HS-27A (cell line): ENCODE data around the gene IQCE.

Experiments used
- DNase-seq: peaks from one replicate; pipeline ENCODE4 v3.0.0-alpha.2; 2012; ENCODE audit warnings: low read depth, missing footprints

IQCE gene

GRCh38 chr7:2646680-2647571, 88.1 kb downstream of the IQCE start:
- DNase-seq: no peak

- no peak for DNase-seq
Measured at GRCh38 chr7:2647594-2648172, 88.9 kb downstream of the IQCE start.

GRCh38 chr7:2649139-2649838, 90.5 kb downstream of the IQCE start:
- no peak for DNase-seq

- DNase-seq: no peak
Measured at GRCh38 chr7:2649991-2650390, 91.2 kb downstream of the IQCE start.

GRCh38 chr7:2650451-2650850, 91.7 kb downstream of the IQCE start:
- no peak for DNase-seq

GRCh38 chr7:2651336-2651735, 92.6 kb downstream of the IQCE start:
- DNase-seq: no peak

GRCh38 chr7:2651847-2652735, 93.3 kb downstream of the IQCE start:
- DNase-seq: no peak

GRCh38 chr7:2652736-2653060, 93.9 kb downstream of the IQCE start:
- DNase-seq: no peak

- no peak for DNase-seq
Measured at GRCh38 chr7:2654059-2654458, 95.3 kb downstream of the IQCE start.

- DNase-seq: no peak
Measured at GRCh38 chr7:2655870-2656614, 97.3 kb downstream of the IQCE start.

- no peak for DNase-seq
Measured at GRCh38 chr7:2657208-2657607, 98.4 kb downstream of the IQCE start.

GRCh38 chr7:2657920-2658671, 99.3 kb downstream of the IQCE start:
- DNase-seq: no peak

GRCh38 chr7:2658941-2659340, 100.2 kb downstream of the IQCE start:
- no peak for DNase-seq

- no peak for DNase-seq
Measured at GRCh38 chr7:2659556-2660358, 101.0 kb downstream of the IQCE start.

GRCh38 chr7:2660359-2661095, 101.7 kb downstream of the IQCE start:
- DNase-seq: no peak

- no peak for DNase-seq
Measured at GRCh38 chr7:2661096-2661449, 102.3 kb downstream of the IQCE start.

GRCh38 chr7:2661602-2662272, 103.0 kb downstream of the IQCE start:
- no peak for DNase-seq

GRCh38 chr7:2662273-2663120, 103.7 kb downstream of the IQCE start:
- DNase-seq: no peak
